ENCODE measurements around the gene TMEM45A.
"Not testable (repeated sequence)": the region's sequence is repeated elsewhere in the genome, so short reads cannot be mapped to it uniquely, and the experiment has no call there.

DNA sequence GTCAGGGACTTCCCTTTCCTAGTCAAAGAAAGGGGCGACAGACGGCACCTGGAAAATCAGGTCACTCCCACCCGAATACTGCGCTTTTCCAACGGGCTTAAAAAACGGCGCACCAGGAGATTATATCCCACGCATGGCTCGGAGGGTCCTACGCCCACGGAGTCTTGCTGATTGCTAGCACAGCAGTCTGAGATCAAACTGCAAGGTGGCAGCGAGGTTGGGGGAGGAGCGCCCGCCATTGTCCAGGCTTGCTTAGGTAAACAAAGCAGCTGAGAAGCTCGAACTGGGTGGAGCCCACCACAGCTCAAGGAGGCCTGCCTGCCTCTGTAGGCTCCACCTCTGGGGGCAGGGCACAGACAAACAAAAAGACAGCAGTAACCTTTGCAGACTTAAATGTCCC, 17.4 kb downstream of the TMEM45A start:
- TF ChIP-seq EP300 (IDR thresholded peaks at IDR 0.05; ENCODE audit: borderline replicate concordance in 1 of 2, low read depth in 1 of 2, low read length in 1 of 2); TAF1 (IDR thresholded peaks at IDR 0.05; ENCODE audit: borderline replicate concordance, low read depth, low read length): not testable (repeated sequence)
- TF ChIP-seq, protein P1, sequence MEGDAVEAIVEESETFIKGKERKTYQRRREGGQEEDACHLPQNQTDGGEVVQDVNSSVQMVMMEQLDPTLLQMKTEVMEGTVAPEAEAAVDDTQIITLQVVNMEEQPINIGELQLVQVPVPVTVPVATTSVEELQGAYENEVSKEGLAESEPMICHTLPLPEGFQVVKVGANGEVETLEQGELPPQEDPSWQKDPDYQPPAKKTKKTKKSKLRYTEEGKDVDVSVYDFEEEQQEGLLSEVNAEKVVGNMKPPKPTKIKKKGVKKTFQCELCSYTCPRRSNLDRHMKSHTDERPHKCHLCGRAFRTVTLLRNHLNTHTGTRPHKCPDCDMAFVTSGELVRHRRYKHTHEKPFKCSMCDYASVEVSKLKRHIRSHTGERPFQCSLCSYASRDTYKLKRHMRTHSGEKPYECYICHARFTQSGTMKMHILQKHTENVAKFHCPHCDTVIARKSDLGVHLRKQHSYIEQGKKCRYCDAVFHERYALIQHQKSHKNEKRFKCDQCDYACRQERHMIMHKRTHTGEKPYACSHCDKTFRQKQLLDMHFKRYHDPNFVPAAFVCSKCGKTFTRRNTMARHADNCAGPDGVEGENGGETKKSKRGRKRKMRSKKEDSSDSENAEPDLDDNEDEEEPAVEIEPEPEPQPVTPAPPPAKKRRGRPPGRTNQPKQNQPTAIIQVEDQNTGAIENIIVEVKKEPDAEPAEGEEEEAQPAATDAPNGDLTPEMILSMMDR (IDR thresholded peaks at IDR 0.05): not testable (repeated sequence)
